ENCODE measurements around the gene ZNF888.
"Not testable (repeated sequence)": the region's sequence is repeated elsewhere in the genome, so short reads cannot be mapped to it uniquely, and the experiment has no call there.

ZNF888 gene

DNA sequence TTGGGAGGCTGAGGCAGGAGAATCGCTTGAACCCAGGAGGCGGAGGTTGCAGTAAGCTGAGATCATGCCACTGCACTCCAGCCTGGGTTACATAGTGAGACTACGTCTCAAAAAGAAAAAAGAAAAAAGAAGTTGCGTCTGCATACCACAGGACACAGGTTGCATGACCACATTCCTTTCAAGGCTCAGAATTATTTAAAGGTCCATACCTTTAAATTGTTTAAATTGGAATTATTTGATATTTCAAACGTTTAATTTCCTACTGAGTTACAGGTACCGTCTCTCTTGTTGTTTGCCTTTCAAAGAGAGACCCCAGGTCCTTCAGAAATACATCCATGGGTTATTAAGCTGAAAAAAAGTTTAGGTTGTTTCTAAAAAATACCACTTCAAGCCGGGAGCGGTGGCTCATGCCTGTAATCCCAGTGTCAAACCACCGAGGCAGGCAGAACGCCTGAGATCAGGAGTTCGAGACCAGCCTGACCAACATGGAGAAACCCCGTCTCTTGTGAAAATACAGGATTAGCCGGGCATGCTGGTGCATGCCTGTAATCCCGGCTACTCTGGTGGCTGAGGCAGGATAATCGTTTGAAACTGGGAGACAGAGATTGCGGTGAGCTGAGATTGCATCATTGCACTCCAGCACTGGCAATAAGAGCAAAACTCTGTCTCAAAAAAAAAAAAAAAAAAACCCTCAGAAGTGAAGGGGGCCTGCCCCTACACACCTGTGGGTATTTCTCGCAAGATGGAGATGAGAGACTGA is 20.8 kb upstream of the ZNF888 start:
- no peak for TF ChIP-seq CTCF (IDR thresholded peaks at IDR 0.05; ENCODE audit: low read depth, low read length)
- DNase-seq (ENCODE audit: low read depth, low spot score) = no peak
- in situ Hi-C loops (cut with HindIII; ENCODE audit: low sequenced_read_pairs) = no loop called here
- H3K4me3 ChIP-seq (ENCODE audit: low read depth, low read length) = no peak overlapping the region

GRCh38 chr19:52943134-52943883 is 20.1 kb upstream of the ZNF888 start:
- no peak for DNase-seq (ENCODE audit: low read depth, low spot score)
- in situ Hi-C loops (cut with HindIII; ENCODE audit: low sequenced_read_pairs) = no loop called here
- TF ChIP-seq CTCF (IDR thresholded peaks at IDR 0.05; ENCODE audit: low read depth, low read length) = no peak
- H3K4me3 ChIP-seq (ENCODE audit: low read depth, low read length) = peak overlapping the region; percentile 86

DNA sequence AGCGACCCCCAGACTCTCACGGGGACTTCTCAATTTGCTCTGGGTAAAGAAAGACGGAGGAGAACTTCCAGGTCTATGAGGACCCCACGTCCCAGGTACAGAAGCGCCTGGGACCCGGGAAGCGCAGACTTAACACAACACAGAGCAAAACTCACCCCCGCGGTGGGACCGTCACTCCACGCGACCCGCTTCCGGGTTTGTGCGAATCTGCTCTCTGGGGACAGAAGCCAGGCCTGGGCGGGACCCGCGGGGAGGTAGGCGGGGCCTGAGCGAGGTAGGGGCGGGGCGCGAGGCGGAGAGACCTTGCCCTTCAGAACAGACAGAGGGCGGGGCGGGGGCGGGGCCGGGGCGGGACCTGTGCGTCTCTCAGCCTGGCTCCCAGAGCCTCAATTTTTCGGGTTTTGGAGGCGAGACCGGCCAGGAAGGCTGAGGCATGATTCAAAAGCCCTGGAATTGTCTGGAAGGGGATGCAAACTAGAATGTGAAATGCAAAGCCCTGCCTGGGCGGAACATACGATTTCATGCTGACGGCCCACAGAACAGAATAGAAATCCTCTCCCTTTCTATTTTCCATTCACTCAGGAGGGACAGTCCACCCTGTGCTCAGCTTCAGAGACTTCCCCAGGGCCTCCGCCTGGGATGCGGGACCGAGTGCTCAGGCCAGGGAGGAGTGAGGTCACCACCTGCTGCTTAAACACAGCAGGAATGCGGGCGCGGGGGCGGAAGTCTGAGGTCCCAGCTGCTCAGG is 19.3 kb upstream of the ZNF888 start:
- peak overlapping the region; percentile 86 for H3K4me3 ChIP-seq (ENCODE audit: low read depth, low read length)
- DNase-seq (ENCODE audit: low read depth, low spot score) = peak; percentile 80
- no peak for TF ChIP-seq CTCF (IDR thresholded peaks at IDR 0.05; ENCODE audit: low read depth, low read length)
- in situ Hi-C loops (cut with HindIII; ENCODE audit: low sequenced_read_pairs) = no loop called here

GRCh38 chr19:52941941-52942385 is 18.7 kb upstream of the ZNF888 start:
- peak; percentile 38 for DNase-seq (ENCODE audit: low read depth, low spot score)
- in situ Hi-C loops (cut with HindIII; ENCODE audit: low sequenced_read_pairs) = no loop called here
- TF ChIP-seq CTCF (IDR thresholded peaks at IDR 0.05; ENCODE audit: low read depth, low read length) = no peak
- H3K4me3 ChIP-seq (ENCODE audit: low read depth, low read length) = peak overlapping the region; percentile 86

DNA sequence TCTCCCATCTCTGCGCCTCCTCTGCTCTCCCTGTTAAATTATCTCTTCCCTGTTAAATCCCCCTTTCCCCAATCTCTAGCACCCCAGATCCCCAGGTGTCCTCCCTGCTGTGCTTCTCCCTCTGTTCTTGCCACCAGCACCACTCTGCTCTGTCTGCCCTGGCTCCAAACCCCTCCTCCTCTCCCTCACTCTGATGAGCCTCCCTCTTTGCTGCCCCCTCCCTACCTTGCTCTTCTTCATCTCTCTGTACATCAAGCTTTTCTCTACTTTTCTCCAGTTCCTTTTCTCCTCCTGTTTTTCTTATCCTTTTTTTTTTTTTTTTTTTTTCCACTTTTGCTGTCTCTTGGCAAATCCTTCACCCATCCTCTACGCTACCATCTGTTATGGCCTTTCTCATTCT is 18.3 kb upstream of the ZNF888 start:
- in situ Hi-C loops (cut with HindIII; ENCODE audit: low sequenced_read_pairs); DNase-seq (ENCODE audit: low read depth, low spot score): not testable (repeated sequence)
- peak overlapping the region; percentile 86 for H3K4me3 ChIP-seq (ENCODE audit: low read depth, low read length)

DNA sequence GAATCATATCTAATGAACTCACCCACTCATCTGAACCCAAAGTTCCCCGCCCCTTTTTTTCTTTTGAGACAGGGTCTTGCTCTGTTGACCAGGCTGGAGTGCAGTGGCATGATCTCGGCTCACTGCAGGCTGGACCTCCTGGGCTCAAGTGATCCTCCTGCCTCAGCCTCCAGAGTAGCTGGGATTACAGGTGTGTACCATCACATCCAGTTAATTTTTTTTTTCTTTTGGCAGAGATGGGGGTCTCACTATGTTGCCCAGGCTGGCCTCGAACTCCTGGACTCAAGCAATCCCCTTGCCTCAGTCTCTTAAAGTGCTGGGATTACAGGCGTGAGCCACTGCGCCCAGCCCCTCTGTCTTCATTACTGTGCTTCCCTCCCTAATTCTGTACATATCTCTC is 17.7 kb upstream of the ZNF888 start:
- DNase-seq (ENCODE audit: low read depth, low spot score); H3K4me3 ChIP-seq (ENCODE audit: low read depth, low read length); in situ Hi-C loops (cut with HindIII; ENCODE audit: low sequenced_read_pairs): not testable (repeated sequence)

- DNase-seq (ENCODE audit: low read depth, low spot score) = no peak
- no peak overlapping the region for H3K4me3 ChIP-seq (ENCODE audit: low read depth, low read length)
- in situ Hi-C loops (cut with HindIII; ENCODE audit: low sequenced_read_pairs) = no loop called here
- no peak for TF ChIP-seq CTCF (IDR thresholded peaks at IDR 0.05; ENCODE audit: low read depth, low read length)
These were observed 15.5 kb upstream of the ZNF888 start for GRCh38 chr19:52938761-52939160.

All from astrocyte of the spinal cord (primary cell).